Measurements from ENCODE around the gene SLC6A7.

Gene SLC6A7

DNA sequence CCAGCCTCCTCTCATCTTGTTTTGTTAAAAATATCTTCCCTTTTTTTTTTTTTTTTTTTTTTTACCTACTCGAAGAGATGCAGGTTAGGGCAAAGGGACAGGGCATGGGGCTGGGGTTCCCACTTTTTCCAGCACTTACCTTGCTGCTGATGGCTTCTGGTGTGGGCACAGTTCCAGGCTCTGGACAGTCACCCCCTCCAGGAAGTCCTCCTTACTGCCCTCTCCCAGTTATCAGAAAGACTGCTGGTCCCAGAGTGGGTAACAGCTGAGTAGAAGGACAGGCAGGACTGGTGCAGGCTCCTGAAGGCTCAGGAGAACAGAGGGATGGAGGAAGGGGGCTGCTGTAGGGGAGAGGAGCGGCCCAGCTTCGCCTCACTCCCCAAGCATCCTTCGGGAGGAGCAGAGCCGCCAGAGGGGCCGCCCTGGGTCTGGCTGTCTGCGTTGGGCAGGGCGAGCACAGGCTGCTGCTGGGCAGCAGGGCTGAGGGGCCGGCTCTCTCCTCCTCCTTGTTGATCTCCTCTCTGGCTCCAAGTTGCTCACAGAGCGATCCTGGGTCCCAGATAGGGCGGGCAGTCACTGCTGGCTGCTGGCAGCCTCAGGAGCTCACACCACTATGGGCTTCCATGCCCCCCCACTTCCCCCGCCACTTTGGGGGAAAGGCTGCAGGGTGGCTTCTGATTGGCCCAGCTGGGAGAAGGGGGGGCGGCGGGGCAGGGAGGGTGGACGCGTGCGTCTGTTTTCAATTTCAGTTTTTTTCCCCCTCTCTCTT, 34.4 kb upstream of the SLC6A7 start, which contains the start of gene PDGFRB:
TSS of gene PDGFRB (minus strand) at position 588 of the 769 bp plus-strand sequence. CDS start 18,798 bp downstream, outside the sequence.
- peak; percentile 30 to 34 for DNase-seq (ENCODE audit: low read depth in 2 of 2, low spot score in 1 of 2)

DNA sequence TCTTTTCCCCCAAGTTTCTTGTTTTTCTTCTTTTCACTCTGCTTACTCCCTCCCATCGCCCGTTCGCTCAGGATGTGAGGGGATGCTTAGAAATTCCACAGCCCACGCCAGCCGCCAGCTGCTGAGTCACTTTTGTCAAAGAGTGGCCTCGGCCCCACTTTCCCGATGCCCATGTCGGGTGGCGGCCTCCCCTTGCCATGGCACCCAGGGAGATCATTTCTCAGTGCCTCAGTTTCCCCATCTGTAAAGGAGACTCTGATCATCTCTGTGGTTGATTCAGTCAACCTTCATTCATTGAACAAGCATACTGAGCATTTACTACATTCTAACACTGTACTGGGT, 33.9 kb upstream of the SLC6A7 start:
- no peak for DNase-seq (ENCODE audit: low read depth in 2 of 2, low spot score in 1 of 2)

DNA sequence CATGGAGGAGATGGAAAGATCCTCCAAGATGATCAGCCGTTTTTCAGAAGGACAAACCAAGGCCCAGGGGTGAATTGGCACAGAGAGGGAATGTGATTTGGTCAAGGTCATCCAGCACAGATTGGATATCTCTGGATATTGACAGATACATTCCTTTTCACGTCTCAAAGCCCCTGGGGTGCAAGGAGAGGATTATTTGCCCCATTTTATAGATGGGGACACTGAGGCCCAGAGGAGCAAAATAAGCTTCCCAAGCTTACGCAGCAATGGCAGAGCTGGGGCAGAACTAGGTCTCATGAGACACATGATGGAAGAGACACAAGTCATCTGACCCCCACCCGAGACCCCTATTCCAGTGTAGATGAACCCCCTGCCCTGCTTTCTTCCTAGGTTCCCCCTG, 33.3 kb upstream of the SLC6A7 start:
- no peak for DNase-seq (ENCODE audit: low read depth in 2 of 2, low spot score in 1 of 2)

DNA sequence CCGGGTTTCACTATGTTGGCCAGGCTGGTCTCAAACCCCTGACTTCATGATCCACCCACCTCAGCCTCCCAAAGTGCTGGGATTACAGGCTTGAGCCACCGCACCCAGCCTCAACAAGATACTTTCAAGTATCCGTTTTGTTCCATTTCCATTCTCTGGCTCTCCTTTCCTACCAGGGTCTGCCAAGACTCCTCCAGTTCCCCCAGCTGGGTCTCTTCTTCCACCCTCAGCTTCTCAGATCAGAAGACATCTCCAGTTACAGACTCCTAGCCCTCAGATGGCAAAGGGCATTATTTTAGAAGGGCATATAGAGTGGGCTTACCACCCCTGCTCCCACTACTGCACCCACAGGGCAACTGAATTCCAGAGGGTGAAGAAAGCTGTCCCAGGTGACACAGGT, 32.7 kb upstream of the SLC6A7 start:
- no peak for DNase-seq (ENCODE audit: low read depth in 2 of 2, low spot score in 1 of 2)

DNA sequence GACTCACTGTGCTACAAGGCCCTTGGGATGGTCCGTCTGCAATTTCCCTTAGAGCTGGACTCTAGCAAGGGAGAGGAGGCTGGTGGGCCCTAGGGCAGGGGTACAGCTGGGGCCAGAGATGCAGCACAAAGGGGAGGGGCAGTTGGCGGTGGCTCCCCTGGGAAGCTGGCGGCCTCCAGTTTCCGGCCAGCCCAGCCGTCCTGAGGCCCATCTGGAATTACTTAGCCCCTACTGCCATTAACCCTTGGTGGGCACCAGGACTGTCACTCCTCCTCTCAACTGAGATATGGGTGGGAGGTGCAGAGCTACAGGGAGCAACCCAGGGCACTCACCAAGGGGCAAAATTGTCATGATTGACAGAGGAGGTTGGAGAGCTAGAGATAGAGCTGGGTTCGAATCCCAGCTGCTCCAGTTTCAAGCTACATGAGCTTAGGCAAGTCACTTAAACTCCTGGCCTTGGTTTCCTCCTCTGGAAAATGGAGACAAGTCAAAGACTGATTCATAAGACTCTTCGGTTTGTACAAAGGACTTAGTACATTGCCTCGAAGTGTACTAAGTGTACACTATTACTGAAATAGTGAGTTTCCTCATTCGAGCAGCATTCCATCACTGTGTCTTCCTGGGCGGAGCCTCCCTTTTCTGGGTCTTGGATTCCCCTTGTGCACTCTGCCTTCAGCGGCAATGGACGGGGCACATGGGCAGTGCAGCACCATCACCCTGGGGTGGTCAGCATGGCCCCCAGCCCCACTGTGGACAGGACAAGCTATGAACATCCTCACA, 31.5 kb upstream of the SLC6A7 start:
- no peak for DNase-seq (ENCODE audit: low read depth in 2 of 2, low spot score in 1 of 2)

DNA sequence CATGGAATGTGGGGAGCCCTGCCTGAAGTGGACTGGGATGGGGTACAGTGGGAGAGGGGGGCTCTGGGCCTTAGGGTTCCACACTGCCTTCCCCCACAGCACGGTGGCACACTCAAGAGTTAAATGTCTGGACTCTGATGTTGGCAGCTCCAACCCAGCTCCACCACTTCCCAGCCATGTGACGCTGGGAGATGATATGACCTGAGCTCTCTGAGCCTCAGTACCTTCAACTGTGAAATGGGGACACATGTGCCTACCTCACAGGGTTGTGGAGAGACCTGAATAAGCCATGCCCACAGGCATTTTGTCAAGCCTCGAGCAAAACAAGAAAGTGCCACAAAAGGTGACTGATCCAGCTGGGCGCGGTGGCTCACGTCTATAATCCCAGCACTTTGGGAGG, 30.8 kb upstream of the SLC6A7 start:
- DNase-seq (ENCODE audit: low read depth in 2 of 2, low spot score in 1 of 2): no peak

DNA sequence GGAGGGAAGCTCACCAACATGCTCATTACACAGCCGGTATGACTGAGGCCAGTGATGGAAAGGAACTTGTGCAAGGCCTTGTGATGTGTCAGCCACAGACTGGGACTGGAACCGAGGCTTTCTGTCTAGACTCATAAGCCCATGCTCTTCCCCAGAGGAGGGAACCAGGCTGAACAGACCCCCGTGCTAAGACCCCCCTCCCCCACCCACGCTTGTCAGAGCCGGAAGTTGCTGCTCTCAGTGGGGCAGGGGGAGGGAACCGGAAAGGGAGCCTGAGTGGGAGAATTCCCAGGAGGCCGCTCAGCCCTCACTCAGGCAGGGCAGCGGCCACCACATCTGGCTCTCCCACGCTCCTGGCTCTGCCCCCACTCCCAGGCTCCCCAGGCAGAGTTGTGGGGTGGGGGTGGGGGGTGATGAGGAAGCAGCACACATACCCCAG, 30.1 kb upstream of the SLC6A7 start:
- no peak for DNase-seq (ENCODE audit: low read depth in 2 of 2, low spot score in 1 of 2)

DNA sequence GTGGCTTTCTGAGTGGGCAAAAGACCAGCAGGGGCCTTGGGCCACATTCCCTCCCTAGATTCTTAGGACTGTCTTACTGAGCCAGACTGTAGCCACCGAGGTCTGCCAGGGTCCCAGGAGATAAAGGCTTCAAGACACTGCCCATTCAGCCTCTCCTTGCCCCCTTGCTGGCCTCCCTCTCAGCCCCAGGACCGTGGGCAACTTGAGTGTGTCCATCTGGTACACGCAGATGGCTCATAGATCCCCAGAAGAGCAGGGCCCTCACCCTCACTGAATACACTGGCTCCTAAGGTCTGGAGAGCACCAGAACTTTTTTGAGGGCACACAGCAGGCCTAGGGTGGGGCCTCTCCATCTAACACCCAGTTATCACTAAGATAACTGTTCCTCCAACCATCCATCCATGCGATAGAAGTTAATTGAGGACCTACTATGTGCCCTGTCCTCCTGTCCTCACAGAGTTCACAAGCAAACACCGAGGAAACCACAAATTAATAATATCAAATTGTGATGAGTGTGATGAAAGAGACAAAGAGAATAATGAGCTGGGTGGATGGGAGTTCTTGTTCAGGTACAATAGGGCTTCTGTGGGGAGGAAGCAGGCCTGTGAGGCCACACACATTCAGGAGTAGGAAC, 29.3 kb upstream of the SLC6A7 start:
- no peak for DNase-seq (ENCODE audit: low read depth in 2 of 2, low spot score in 1 of 2)

DNA sequence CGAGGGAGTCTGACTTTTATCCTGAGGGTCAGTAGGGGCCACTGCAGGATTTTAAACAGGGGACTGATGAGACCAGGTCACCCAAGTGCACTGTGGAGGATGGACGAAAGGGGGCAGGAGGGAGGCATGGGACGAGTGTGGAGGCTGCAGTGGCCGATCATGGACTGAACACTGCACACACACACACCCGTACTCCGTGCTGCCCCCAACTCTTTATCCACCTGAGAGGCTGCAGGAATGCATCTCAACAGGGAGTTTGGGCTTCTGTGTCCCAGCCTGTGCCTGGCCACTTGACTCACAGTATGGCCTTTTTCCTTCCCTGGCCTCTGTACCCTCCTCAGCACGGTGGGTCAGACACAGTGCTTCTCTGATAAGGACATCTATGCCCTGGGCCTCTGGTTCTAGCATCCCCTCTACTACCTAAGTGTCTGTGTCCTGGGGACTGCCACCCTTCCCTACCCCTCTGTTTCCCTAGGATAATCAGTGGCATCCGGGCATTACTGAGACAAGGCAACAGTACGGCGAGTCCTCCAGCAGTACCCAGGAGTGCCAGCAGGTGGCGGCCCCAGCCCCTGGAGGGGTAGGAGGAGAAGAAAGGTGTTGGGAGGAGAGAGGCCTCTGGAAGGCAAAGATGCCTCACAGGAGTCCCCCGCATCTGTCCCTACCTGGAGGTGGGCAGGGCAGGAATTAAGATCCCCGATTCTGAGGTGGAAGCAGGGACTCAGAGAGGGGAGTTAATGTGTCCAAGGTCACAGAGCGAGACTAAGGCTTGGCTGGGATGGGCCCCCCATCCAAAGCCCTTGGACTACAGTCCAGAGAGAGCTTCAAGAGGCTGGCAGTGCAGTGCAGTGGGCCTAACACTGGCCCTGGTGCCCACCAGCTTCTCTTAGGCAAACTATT, 28.4 kb upstream of the SLC6A7 start:
- DNase-seq (ENCODE audit: low read depth in 2 of 2, low spot score in 1 of 2): peak; percentile 47 to 55

DNA sequence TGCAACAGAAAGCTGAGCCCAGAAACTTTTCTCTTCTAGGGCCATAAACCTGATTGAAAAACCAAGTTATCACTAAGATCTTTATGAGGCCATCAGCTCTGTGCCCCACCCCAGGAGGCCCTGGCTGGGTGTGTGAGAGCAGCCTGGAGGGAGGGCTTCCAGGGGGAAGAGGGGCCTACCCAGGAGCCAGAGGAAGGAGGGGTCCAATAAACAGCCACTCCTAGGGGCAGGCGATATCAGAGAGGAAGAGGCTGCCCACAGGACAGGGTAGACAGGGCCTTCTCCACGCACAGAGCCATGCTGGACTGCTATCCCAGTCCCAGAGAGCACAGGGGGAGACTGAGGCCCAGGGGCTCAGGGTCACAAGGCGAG, 27.7 kb upstream of the SLC6A7 start:
- no peak for DNase-seq (ENCODE audit: low read depth in 2 of 2, low spot score in 1 of 2)

DNA sequence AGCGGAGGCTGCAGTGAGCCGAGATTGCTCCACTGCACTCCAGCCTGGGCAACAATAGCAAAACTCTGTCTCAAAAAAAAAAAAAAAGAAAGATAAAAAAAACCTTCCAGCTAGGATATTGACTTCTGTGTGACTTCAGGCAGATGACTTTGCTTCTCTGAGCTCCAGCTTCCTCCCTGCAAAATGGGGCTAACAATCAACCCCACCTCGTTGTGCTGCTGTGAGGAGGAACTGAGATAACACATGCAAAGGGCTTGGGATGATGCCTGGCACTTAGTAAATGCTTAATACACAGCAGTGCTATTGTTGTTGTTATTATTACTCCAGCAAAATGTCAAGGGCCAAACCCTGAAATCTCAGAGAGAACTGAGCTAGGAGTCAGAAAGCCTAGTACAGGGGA, 26.8 kb upstream of the SLC6A7 start:
- no peak for DNase-seq (ENCODE audit: low read depth in 2 of 2, low spot score in 1 of 2)

DNA sequence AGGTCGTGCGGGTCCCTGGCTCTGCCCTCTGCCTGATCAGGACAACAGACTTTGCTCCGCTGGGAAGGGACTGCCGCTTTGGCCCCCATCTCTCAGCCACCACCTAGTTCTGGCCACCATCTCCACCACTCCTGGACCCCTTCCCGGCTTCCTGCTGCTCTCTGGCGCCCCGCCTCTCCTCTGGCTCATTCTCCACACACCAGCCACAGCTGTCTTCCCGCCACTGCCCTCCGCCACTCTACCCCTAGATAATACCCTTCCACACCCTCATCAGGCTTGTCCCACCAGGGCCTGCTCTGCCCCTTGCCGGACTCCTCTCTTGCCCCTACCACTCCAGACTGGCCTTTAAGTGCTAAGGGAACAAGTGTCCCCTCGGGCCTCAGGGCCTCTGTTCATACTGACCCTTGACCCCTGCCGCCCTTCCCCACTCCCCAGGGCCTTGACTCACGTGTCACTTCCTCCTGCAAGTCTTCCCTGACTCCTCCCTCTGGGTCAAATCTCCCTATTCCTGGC, 26.3 kb upstream of the SLC6A7 start:
- no peak for DNase-seq (ENCODE audit: low read depth in 2 of 2, low spot score in 1 of 2)

DNA sequence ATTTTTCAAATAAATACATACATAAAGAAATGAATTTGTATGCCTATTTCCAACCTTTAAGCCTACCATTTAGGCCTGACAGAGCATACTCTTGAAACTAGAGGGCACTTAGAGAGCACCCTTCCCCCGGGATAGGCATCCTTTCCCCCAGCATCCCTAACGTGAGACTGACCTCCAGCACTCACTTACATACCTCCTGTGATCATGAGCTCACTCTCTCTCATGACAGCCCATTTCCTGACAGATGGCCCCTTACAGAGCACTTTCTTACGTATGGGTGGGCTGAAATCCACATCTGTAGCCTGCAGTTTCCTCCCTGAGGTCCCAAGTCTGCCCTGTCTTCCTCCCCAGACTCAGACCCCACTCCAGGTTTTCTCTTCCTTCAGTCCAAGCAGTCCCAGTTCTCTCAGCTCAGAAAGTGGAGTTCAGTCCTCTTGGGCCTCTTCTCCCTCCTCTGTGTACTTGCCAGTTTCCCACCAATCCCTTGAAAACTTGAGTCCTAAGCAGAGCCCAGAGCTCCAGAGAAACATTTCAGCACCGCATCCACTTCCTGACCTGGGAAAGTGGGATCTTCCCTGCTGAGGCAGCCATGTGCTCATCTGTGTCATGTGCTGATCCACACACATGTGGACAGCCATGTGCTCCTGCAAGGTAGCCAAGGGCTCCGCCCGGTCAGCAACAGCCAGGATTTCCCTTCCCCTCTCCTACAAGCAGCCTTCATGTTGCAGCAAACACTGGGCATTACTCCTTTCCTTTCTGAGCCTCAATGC, 25.5 kb upstream of the SLC6A7 start:
- DNase-seq (ENCODE audit: low read depth in 2 of 2, low spot score in 1 of 2): no peak

DNA sequence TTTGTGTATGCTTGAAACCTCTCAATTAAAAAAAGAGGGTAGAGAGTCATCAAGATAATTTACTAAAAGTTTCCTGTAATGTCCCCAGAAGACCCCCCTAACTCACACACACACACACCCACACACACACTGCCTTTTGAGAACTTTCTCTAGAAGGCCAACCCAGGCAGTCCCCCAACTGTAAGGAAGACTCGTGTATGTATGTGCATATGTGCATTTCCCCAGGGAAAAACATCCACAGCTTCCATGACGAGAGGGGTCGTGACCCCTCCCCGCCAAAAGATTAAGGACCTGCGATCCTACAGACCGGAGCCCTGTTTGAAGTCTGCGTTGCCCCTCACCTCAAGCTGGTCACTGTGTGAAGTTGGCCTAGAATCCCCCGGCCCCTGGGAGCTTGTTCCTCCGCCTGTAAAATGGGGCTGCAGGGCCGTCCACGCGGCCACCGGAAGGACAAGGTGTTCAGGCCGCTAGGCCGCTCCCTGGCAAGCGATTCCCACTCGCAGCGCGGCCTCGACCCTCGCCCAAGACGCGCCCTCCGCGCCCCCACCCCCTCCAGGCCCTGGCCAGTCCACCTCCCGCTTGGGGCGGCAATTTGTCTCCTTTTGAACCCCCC, 23.7 kb upstream of the SLC6A7 start:
- no peak for DNase-seq (ENCODE audit: low read depth in 2 of 2, low spot score in 1 of 2)

DNA sequence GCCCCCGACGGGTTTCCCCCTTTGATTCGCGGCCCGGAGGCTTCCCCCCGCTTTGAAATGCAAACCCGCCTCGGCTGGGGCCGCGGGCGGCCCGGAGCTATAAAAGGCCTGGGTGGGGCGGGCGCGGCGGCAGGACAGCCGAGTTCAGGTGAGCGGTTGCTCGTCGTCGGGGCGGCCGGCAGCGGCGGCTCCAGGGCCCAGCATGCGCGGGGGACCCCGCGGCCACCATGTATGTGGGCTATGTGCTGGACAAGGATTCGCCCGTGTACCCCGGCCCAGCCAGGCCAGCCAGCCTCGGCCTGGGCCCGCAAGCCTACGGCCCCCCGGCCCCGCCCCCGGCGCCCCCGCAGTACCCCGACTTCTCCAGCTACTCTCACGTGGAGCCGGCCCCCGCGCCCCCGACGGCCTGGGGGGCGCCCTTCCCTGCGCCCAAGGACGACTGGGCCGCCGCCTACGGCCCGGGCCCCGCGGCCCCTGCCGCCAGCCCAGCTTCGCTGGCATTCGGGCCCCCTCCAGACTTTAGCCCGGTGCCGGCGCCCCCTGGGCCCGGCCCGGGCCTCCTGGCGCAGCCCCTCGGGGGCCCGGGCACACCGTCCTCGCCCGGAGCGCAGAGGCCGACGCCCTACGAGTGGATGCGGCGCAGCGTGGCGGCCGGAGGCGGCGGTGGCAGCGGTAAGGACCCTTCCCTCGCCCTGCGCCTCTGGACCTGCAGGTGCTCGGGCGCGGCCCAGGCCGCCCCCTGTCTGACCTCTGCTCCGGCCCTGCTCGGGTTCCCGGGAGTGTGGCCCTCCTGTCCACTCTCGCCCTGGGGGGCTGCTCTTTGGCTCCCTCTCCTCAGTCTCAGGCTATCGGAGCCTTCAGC, 23.0 kb upstream of the SLC6A7 start, which contains the start of gene CDX1:
TSS of gene CDX1 (plus strand) at position 129 of the 862 bp plus-strand sequence. CDS start at position 228, 99 bp downstream.
- DNase-seq (ENCODE audit: low read depth in 2 of 2, low spot score in 1 of 2): no peak

DNA sequence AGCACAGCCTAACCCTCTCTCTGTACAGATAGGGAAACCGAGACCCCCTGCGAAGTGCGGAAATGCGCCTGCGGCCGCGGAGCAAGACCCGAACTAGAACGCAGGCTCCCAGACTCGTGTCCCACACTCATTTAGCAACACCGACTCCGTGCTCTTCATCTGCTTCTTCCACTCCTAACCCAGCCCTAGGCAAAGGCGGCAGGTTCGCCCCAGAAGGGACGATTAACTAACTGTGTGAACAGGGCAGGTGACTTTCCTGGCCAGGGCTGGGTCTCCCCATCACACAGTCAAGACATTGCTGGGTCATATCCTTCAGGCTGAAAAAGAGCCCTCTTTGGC, 22.4 kb upstream of the SLC6A7 start:
- DNase-seq (ENCODE audit: low read depth in 2 of 2, low spot score in 1 of 2): no peak

DNA sequence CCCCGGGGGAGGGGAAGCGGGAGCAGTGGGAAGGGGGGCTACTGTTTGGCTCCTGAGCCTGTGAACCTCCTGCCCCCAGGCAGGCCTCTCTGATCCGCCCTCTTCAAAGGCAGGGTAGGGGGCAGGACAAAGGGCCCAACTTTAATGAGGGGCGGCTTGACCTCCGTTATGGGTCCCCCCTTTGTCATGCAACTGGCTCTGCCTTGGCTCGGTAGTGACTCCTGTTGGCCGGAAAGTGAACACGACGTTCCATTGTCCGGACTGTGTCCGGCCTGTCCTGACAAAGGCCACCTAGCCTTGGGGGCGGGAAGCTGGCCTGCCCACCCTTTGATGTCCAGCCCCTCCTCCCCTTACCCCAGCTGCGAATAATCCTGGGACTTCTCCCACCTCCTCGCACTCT, 22.0 kb upstream of the SLC6A7 start:
- no peak for DNase-seq (ENCODE audit: low read depth in 2 of 2, low spot score in 1 of 2)

DNA sequence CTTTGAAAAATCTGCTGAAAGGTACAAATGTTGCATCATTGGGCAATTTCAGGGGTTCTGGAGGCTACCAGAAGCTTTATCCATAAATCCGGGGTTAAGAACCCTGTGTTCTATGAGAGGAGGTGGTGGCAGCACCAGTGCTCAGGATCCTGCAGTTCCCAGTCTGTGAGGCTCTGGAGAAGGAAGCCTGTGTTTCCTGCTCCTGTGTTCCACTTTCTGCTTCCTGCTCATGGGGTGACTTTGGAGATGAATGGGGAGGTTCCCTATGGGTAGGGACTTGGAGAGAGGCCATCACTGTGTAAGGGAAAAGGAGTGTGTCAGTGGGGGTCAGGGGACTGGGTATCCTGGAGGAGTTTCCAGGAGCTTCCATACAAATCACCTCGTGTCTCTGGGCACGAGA, 21.0 kb upstream of the SLC6A7 start:
- no peak for DNase-seq (ENCODE audit: low read depth in 2 of 2, low spot score in 1 of 2)

DNA sequence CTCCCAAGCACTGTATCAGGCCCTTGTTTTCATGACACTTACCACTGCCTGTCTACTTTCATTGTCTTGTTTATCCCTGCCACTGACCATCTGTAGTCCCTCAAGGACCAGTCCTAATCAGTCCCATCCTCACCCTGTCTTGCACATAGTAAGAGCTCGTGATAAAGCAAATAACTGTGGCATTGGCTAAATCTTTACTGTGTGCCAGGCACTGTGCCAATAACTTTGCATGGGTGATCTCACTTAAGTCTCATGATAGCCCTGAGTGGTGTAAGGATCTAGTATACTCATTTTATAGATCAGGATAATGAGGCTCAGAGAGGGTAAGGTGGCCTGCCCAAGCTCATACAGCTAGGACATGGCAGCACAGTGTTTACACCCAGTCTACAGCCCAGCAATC, 17.7 kb upstream of the SLC6A7 start:
- no peak for DNase-seq (ENCODE audit: low read depth in 2 of 2, low spot score in 1 of 2)

Data from stimulated activated CD8-positive, alpha-beta memory T cell treated with anti-CD3 and anti-CD28 coated beads, Interleukin-4, amount 100 ng/mL, for 1 hour (primary cell).